GM10266 (cell line): ENCODE measurements around the gene CDK14.

Experiments
- DNase-seq: peaks from one replicate; pipeline ENCODE4 v3.0.0; 2012; ENCODE audit errors: extremely low spot score
- TF ChIP-seq, protein P1 (sequence below): IDR thresholded peaks from 2 replicates; pipeline ENCODE4 v1.5.1; 2012; ENCODE audit warnings: mild to moderate bottlenecking, low read depth; ENCODE audit not compliant: control insufficient read depth, insufficient read depth; ENCODE audit errors: missing control alignments

CDK14 gene

DNA sequence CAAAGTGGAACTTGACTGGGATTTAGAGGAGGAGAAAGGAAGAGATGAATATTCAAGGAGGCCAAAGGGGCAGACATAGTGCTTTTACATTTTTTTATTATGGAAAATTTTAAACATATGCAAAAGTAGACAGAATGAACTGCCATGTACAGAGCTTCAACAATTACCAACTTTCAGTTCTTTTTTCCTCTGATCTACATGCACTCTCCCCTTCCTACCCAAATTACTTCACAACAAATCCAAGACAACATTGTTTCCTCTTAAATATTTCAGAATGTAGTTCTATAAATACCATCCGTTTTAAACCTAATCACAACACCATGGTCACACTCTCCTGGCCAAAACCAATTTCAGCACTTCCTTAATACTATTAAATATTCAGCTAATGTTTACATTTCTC is 584.6 kb downstream of the CDK14 start:
- no peak for DNase-seq
- TF ChIP-seq, protein P1, sequence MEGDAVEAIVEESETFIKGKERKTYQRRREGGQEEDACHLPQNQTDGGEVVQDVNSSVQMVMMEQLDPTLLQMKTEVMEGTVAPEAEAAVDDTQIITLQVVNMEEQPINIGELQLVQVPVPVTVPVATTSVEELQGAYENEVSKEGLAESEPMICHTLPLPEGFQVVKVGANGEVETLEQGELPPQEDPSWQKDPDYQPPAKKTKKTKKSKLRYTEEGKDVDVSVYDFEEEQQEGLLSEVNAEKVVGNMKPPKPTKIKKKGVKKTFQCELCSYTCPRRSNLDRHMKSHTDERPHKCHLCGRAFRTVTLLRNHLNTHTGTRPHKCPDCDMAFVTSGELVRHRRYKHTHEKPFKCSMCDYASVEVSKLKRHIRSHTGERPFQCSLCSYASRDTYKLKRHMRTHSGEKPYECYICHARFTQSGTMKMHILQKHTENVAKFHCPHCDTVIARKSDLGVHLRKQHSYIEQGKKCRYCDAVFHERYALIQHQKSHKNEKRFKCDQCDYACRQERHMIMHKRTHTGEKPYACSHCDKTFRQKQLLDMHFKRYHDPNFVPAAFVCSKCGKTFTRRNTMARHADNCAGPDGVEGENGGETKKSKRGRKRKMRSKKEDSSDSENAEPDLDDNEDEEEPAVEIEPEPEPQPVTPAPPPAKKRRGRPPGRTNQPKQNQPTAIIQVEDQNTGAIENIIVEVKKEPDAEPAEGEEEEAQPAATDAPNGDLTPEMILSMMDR, result no peak

DNA sequence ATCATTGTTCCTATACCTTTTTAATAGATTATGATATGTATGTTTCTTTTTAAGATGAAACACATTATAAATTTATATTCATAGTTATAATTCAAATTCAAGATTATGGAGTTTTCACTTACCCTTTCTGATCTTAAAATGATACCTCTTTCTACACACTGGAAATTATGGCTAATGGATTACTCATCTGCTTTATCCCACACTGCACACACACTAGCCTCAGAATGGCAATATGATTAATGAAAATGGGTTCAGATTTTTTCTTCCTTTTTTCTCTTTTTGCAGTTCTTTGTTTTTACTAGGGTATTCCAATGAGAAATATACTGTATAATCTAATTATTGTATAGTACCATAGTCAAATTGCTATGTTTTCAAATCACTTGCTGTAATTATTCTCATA is 585.8 kb downstream of the CDK14 start:
- DNase-seq, result no peak
- TF ChIP-seq, protein P1, result no peak

DNA sequence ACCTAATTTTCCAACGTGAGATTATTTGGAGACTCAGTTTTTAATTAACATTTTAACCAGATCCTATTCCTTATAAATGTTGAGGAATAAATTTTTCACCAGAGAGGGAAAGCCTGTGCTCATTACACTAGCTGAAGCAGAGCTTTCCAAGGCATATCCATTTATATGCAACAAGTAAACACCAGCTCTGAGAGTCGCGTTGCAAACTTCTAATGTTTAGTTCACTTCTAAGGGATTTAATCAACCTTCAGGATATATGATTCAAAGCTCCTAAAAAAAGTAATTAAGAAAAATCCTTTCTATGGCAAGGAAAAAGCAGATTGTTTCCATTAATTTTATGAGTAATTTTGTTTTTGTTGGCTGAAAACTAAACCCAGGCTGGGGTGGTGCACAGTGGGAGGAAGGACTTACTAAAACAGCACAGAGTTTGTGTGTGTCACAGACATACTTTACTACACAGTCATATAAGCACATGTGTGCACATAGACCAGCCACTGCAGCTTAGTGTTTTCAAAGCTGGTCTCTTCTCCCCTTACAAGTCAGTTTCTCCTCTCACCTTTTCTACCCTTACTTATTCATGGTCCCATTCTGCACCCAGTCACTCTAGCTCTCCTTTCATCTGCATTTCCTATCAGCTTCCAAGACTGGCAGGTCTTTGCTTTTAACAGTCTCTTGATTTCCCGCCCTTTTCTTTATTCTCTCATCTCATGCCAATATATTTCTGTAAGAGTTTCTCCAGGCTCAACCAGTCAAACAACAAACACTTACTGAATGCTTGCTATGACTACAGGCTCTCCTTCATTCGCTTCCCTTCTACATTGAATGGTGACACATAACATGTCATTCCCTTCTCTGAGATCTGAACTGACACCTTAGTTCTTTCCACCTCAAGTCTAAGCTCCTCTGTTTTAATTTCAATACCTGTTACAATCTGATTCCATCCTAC is 587.0 kb downstream of the CDK14 start:
- TF ChIP-seq, protein P1, result no peak
- DNase-seq, result no peak

DNA sequence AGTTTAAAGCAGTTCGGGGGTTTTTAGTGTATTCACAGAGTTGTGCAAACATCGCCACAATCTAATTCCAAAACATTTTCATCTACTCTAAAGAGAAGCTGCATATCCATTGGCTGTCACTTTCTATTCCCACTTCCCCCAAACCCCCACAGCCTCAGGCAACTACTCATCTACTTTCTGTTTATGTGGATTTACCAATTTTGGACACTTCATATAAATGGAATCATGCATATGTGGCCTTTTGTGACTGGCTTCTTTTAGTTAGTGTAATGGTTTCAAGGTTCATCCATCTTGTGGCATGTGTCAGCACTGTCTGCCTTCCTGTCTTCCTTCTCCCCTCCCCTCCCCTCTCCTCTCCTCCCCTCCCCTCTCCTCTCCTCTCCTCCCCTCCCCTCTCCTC is 589.6 kb downstream of the CDK14 start:
- TF ChIP-seq, protein P1, result no peak
- no peak for DNase-seq

DNA sequence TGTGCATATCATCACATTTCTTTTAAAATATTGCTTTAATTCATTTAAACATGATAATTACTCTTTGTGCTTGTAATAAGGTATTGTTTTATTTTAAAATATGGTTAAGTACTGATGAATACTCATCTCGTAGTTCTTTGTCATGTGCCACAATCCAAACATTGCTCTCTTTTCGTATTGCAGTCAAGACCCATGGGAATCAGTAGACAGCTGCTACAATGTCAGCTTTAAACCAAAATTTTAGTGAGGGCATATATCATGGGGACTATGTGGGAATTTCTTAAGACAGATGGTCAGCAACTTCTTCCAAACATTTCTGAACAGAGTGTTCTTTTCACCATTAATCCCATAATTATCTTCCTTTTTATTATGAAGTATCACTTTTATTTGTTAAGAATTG is 590.9 kb downstream of the CDK14 start:
- no peak for DNase-seq
- TF ChIP-seq, protein P1, result no peak

DNA sequence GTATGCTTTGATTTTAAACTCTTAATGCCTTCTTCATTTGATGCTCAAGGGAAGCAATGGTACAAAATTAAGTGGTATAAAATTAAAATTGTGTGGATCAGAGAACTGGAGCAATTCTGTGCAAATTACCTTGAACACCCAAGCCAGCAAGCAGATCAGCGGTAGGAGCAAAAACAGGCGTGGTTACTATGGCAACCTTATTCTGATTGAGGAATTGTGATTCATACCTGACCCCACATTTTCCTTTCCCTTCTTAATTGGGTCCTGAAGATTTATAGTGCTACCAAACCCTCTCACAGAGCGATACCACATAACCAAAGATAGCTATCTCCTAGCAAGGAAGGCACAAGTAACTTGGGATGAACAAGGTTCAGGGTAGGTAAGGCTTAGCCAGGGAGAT is 595.6 kb downstream of the CDK14 start:
- no peak for DNase-seq
- TF ChIP-seq, protein P1, result no peak

DNA sequence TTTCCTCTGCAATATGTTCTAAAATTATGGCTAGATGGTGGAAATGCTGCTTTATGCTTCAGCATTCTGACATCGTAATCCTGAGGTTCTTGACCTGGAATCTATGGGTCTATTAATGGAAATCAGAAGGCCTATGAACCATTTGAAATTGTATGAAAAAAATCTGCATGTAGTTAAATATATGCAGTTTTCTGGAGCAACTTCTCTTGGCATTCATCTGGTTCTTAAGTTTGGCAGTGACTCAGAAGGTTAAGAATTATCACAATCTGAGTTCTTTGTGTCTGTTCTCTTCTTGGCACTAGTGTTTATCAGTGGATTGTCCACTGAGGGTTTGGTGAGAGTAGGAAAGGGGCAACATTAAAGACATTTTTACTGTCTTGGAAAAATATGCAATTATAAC is 597.0 kb downstream of the CDK14 start:
- TF ChIP-seq, protein P1, result no peak
- DNase-seq, result no peak
